Activated gamma-delta T cell treated with Interleukin-2 at 50 U/mL for 16 hours (primary cell): Measurements from ENCODE around the gene EXD3.

Experiments
- DNase-seq: peaks from one replicate; pipeline ENCODE4 v3.0.0-alpha.2; 2020

The EXD3 gene

GRCh38 chr9:137374131-137374845 lies 48.7 kb downstream of the EXD3 start:
- DNase-seq, result no peak

- no peak for DNase-seq
Observed at GRCh38 chr9:137373611-137373980, 49.4 kb downstream of the EXD3 start.

GRCh38 chr9:137372693-137373610 lies 50.0 kb downstream of the EXD3 start:
- DNase-seq, result no peak

- no peak for DNase-seq
Observed at GRCh38 chr9:137371946-137372651, 50.9 kb downstream of the EXD3 start.

- DNase-seq, result no peak
Observed at GRCh38 chr9:137371521-137371941, 51.4 kb downstream of the EXD3 start.

GRCh38 chr9:137370865-137371520 lies 52.0 kb downstream of the EXD3 start:
- no peak for DNase-seq

- DNase-seq, result no peak
Observed at GRCh38 chr9:137369911-137370764, 52.8 kb downstream of the EXD3 start.

GRCh38 chr9:137369061-137369787 lies 53.7 kb downstream of the EXD3 start:
- DNase-seq, result no peak

GRCh38 chr9:137368431-137369035 lies 54.4 kb downstream of the EXD3 start:
- DNase-seq, result no peak

- no peak for DNase-seq
Observed at GRCh38 chr9:137367506-137368430, 55.2 kb downstream of the EXD3 start.

- DNase-seq, result no peak
Observed at GRCh38 chr9:137366891-137367381, 56.0 kb downstream of the EXD3 start.

- DNase-seq, result no peak
Observed at GRCh38 chr9:137366445-137366810, 56.5 kb downstream of the EXD3 start.

GRCh38 chr9:137365552-137366444 lies 57.2 kb downstream of the EXD3 start:
- DNase-seq, result no peak

GRCh38 chr9:137365056-137365455 lies 57.9 kb downstream of the EXD3 start:
- no peak for DNase-seq

- no peak for DNase-seq
Observed at GRCh38 chr9:137359850-137360249, 63.1 kb downstream of the EXD3 start.

- DNase-seq, result no peak
Observed at GRCh38 chr9:137358126-137358525, 64.8 kb downstream of the EXD3 start.

GRCh38 chr9:137357166-137357565 lies 65.8 kb downstream of the EXD3 start:
- DNase-seq, result no peak

GRCh38 chr9:137355761-137356365 lies 67.1 kb downstream of the EXD3 start:
- DNase-seq, result no peak
